ENCODE results near the gene FOXA2.

FOXA2 gene

DNA sequence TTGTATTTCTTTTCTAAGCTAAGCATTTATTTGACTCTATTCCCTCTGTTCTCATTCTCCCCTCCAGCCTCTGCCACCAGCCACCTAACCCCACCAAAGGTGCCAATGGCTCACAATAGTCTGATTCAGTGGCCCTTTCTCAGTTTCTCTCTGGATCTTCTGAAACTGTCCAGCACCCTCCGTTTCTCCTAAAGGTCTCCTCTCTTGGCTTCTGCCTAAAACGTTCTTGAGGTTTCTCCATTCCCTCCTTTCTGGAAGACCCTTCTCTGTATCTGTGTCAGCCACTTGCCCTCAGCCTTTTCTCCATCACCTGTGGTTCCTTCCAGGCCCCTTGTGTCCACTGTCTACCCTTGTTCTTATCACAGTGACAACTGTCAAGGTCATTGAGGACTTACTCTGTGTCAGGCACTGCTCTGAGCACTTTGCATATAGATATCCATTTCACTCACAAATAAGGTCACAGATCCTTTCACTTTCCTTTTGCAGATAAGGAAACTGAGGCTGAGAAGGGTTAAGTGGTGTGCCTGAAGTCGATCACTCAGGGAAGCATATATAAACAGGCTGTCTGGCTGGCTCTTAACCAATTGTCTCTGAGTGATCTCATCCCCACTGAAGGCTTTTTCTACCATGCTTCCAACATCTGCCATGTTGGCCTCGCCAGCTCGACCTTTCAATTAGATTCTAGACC is 48.1 kb downstream of the FOXA2 start:
- CTCF ChIA-PET: no interaction called here
- POLR2A ChIA-PET: no interaction called here
- TF ChIP-seq L3MBTL2 (conservative IDR thresholded peaks at IDR 0.05): no peak
- no peak for TF ChIP-seq ZNF384 (IDR thresholded peaks at IDR 0.05)
- no peak for TF ChIP-seq FOXK2 (IDR thresholded peaks at IDR 0.05)
- no peak for DNase-seq (ENCODE audit: extremely low spot score)

DNA sequence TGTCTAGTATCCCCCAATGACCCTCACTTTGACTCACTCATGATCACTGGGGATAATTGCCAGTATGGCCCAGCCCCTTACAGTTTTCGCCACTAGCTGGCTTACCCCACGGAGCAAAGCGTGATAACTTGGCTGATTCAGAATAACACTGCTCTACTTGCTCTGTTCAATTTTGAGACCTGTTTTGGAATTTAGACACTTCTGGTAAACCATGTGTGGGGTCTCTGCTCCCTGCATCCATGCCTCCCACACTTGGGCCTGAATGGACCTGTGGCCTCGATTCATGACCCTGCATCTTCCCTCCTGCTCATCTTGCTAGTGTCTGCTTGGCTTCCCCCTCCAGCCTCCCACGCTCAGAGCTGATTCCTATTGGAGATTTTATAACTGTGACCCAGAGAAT is 48.9 kb downstream of the FOXA2 start:
- TF ChIP-seq BHLHE40 (IDR thresholded peaks at IDR 0.05; ENCODE audit: borderline replicate concordance) (no peak), FOXA1 (IDR thresholded peaks at IDR 0.05) (no peak), CTBP1 (IDR thresholded peaks at IDR 0.05; ENCODE audit: borderline replicate concordance) (no peak), ZNF384 (IDR thresholded peaks at IDR 0.05) (no peak), TARDBP (IDR thresholded peaks at IDR 0.05) (no peak), NFRKB (IDR thresholded peaks at IDR 0.05) (no peak), ELF4 (IDR thresholded peaks at IDR 0.05) (no peak), FOXM1 (IDR thresholded peaks at IDR 0.05; ENCODE audit: borderline replicate concordance) (no peak), L3MBTL2 (conservative IDR thresholded peaks at IDR 0.05) (no peak), LEF1 (IDR thresholded peaks at IDR 0.05; ENCODE audit: borderline replicate concordance) (no peak), HDGF (IDR thresholded peaks at IDR 0.05; ENCODE audit: borderline replicate concordance) (no peak), SP1 (IDR thresholded peaks at IDR 0.05) (no peak), ARNT (IDR thresholded peaks at IDR 0.05) (no peak)
- TF ChIP-seq, protein P1, sequence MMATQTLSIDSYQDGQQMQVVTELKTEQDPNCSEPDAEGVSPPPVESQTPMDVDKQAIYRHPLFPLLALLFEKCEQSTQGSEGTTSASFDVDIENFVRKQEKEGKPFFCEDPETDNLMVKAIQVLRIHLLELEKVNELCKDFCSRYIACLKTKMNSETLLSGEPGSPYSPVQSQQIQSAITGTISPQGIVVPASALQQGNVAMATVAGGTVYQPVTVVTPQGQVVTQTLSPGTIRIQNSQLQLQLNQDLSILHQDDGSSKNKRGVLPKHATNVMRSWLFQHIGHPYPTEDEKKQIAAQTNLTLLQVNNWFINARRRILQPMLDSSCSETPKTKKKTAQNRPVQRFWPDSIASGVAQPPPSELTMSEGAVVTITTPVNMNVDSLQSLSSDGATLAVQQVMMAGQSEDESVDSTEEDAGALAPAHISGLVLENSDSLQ (IDR thresholded peaks at IDR 0.05): no peak
- DNase-seq (ENCODE audit: extremely low spot score): no peak
- POLR2A ChIA-PET: no interaction called here
- CTCF ChIA-PET: no interaction called here

GRCh38 chr20:22533823-22534751 is 50.3 kb downstream of the FOXA2 start:
- POLR2A ChIA-PET: no interaction called here
- no peak for DNase-seq (ENCODE audit: extremely low spot score)
- TF ChIP-seq NFRKB (IDR thresholded peaks at IDR 0.05) (no peak), SUZ12 (IDR thresholded peaks at IDR 0.05) (no peak)
- TF ChIP-seq, protein P1 (IDR thresholded peaks at IDR 0.05): no peak
- CTCF ChIA-PET: interaction anchor here (0.6 to 1.2 kb wide), 3 partner anchors 16 to 81 kb away, joined by 4 to 5 read pairs (median 5); no protein-coding TSS in a partner anchor

DNA sequence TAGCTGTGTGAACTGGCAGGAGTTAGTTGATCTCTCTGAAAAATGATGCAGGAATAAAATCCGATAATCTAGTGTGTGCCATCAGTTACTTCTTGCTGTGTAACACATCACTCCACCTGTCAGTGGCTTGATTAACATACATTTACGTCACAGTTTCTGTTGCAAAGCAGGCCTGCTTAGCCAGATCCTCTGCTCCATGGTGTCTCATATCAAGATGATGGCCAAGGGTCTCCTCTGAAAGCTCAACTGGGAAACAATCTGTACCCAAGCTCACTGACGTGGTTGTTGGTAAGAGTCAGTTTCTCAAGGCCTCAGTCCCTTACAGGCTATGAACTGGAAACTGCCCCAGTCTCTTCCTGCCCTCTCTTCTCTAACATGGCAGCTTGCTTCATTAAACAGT is 51.8 kb downstream of the FOXA2 start:
- POLR2A ChIA-PET: no interaction called here
- TF ChIP-seq SUZ12 (IDR thresholded peaks at IDR 0.05): no peak
- TF ChIP-seq FOXA1 (IDR thresholded peaks at IDR 0.05): no peak
- TF ChIP-seq NFRKB (IDR thresholded peaks at IDR 0.05): no peak
- TF ChIP-seq ELF4 (IDR thresholded peaks at IDR 0.05): no peak
- no peak for TF ChIP-seq SP1 (IDR thresholded peaks at IDR 0.05)
- no peak for TF ChIP-seq FOXK2 (IDR thresholded peaks at IDR 0.05)
- TF ChIP-seq FOXM1 (IDR thresholded peaks at IDR 0.05; ENCODE audit: borderline replicate concordance): no peak
- TF ChIP-seq ARNT (IDR thresholded peaks at IDR 0.05): no peak
- TF ChIP-seq, protein P1 (IDR thresholded peaks at IDR 0.05): no peak
- no peak for TF ChIP-seq HDGF (IDR thresholded peaks at IDR 0.05; ENCODE audit: borderline replicate concordance)
- TF ChIP-seq TARDBP (IDR thresholded peaks at IDR 0.05): no peak
- no peak for TF ChIP-seq ZNF384 (IDR thresholded peaks at IDR 0.05)
- TF ChIP-seq L3MBTL2 (conservative IDR thresholded peaks at IDR 0.05): no peak
- no peak for TF ChIP-seq BHLHE40 (IDR thresholded peaks at IDR 0.05; ENCODE audit: borderline replicate concordance)
- no peak for TF ChIP-seq CTBP1 (IDR thresholded peaks at IDR 0.05; ENCODE audit: borderline replicate concordance)
- TF ChIP-seq LEF1 (IDR thresholded peaks at IDR 0.05; ENCODE audit: borderline replicate concordance): no peak
- DNase-seq (ENCODE audit: extremely low spot score): no peak
- CTCF ChIA-PET: no interaction called here

DNA sequence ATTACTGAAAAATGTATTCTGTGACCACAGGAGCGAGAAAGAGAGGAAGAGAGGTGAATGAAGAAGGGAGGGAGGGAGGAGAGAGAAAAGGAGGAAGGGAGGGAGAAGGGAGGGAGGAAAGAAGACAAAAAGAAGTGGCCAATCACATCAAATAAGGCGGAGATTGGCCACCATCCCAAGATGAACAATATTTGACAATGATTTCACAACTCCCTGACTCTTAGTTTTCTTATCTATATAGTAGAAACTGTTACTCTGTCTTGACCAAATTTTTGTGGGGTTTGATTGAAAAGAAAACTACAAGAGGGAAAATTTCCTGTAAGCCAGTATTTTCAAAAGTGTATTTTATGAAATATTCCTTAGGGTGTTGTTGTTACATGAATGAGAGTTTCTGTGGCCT is 52.6 kb downstream of the FOXA2 start:
- TF ChIP-seq FOXA1 (IDR thresholded peaks at IDR 0.05) (no peak), SP1 (IDR thresholded peaks at IDR 0.05) (no peak), L3MBTL2 (conservative IDR thresholded peaks at IDR 0.05) (no peak), FOXM1 (IDR thresholded peaks at IDR 0.05; ENCODE audit: borderline replicate concordance) (no peak), FOXK2 (IDR thresholded peaks at IDR 0.05) (no peak), LEF1 (IDR thresholded peaks at IDR 0.05; ENCODE audit: borderline replicate concordance) (no peak), TARDBP (IDR thresholded peaks at IDR 0.05) (no peak), ELF4 (IDR thresholded peaks at IDR 0.05) (no peak), ARNT (IDR thresholded peaks at IDR 0.05) (no peak), NFRKB (IDR thresholded peaks at IDR 0.05) (no peak), ZNF384 (IDR thresholded peaks at IDR 0.05) (no peak), HDGF (IDR thresholded peaks at IDR 0.05; ENCODE audit: borderline replicate concordance) (no peak), CTBP1 (IDR thresholded peaks at IDR 0.05; ENCODE audit: borderline replicate concordance) (no peak)
- TF ChIP-seq, protein P1 (IDR thresholded peaks at IDR 0.05): no peak
- ChIA-PET CTCF (no interaction called here), POLR2A (no interaction called here)
- DNase-seq (ENCODE audit: extremely low spot score): no peak

Data from HEK293T (cell line).